ENCODE data around the gene AXIN1.

DNA sequence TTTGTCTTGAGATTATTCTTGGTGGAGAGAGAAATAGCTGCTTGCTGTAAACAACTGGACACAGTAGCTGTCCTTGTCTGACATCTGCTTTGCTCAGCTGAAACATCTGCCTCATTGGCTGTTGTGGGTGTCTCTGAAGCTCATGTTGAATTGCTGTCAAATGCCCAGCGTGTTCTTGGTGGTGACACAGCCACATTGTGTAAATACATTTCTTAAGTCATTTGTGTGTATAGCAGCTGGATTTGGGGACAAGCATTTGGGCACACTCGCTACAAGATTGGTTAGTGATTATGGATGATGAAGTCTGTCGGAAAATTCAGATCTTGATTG lies 112.6 kb downstream of the AXIN1 start:
- TF ChIP-seq, protein P1, sequence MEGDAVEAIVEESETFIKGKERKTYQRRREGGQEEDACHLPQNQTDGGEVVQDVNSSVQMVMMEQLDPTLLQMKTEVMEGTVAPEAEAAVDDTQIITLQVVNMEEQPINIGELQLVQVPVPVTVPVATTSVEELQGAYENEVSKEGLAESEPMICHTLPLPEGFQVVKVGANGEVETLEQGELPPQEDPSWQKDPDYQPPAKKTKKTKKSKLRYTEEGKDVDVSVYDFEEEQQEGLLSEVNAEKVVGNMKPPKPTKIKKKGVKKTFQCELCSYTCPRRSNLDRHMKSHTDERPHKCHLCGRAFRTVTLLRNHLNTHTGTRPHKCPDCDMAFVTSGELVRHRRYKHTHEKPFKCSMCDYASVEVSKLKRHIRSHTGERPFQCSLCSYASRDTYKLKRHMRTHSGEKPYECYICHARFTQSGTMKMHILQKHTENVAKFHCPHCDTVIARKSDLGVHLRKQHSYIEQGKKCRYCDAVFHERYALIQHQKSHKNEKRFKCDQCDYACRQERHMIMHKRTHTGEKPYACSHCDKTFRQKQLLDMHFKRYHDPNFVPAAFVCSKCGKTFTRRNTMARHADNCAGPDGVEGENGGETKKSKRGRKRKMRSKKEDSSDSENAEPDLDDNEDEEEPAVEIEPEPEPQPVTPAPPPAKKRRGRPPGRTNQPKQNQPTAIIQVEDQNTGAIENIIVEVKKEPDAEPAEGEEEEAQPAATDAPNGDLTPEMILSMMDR (IDR thresholded peaks at IDR 0.05; ENCODE audit: insufficient read depth, low read depth, low read length), result no peak
- no peak for TF ChIP-seq EZH2 (IDR thresholded peaks at IDR 0.05; ENCODE audit: insufficient read depth, low read length)
